Measurements from ENCODE around the gene METTL9.
"Not testable (repeated sequence)": the region's sequence is repeated elsewhere in the genome, so short reads cannot be mapped to it uniquely, and the experiment has no call there.

Gene METTL9

DNA sequence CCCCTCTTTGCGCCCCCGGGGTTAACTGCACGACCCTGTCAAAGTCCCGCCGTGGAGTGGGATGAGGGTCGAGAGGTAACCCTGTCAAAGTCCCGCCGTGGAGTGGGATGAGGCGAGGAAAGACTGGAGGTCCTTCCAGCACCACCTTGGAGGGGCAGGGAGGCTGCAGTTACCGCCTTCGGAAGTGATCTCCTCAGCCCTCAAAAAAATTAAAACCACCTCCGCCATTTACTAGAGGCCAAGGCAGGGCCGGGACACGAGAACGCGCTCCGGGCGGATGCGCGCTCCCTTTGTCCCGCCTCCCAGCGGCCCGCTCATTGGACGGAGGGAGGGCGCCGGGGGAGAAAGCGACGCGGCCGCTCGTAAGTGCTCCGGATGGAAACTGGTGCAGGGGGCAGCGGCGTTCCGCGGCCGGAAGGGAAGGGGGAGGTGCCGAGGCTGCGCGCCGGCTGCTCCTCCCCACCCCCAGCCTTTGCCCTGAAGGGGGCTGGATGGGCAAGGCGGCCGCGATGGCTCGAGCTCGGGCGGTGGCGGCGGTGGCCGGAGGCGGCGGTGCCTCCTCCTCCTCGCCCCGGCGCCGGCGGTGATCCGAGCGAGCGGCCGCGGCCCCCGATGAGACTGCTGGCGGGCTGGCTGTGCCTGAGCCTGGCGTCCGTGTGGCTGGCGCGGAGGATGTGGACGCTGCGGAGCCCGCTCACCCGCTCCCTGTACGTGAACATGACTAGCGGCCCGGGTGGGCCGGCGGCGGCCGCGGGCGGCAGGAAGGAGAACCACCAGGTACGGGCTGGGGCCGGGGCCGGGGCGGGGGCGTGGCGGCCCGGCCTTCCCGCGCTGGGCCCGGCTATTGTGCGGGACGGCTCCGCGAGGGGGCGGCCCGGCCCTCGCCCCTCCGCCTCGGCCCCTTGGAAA, at the start of gene METTL9:
Gene METTL9 (plus strand): TSS at position 456 of the 909 bp plus-strand sequence. CDS start 157 bp downstream, at position 613.
- peak; percentile 97 for DNase-seq

DNA sequence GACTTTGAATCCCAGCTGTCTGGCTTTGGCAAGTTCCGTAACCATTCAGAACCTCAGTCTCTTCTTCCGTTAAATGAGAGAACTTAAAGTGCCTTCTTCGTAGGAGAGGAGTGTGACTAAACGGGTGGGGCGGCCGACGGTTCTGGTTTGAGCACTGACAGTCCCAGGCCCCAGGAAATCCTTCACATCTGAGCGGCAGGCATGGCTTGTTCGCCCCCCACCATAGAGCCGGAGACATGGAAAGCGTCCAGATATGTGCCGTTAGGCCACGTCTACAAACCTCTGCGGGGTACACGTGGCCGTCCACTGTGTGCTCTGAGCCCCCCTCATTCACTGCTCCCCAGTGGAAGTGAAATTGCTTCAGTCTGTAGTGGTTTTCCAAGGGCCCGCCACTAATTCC, 49.4 kb upstream of the METTL9 start:
- not testable (repeated sequence) for DNase-seq

DNA sequence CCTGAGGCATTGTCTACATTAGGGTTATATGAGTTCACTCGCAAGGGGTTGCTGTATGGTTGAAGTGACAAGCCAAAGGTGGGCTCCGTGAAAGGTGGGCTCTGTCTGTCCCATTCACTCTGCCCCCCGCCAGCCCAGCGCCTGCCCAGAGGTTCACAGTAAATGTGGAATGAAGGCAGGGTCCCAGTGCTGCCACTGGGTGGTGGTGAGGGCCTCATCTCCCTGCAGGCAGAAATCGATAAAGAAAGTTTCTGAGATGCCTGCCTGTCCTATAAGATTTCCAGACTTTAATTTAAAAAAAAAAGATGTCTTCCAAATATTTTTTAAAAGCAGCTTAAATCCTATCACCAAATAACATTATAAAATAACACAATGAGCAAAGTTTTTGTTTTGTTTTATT, 48.9 kb upstream of the METTL9 start:
- not testable (repeated sequence) for DNase-seq

DNA sequence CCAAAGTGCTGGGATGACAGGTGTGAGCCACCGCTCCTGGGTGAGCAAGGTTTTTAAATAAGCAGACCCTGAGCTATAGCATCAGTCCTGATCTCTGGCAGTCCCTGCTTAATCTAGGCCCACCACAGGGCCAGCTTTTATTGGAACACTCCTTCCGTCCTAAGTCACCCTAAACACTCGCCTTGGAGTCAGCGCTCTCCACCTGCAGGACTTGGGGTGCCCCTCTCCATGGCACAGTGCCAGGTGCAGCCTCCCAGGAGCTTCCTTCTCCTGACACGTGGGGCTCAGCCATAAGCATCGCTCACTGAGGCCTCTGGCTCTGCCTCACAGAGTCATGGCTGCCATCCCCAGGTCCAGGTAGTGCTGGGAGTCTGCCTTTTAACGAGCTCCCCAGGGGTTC, 48.3 kb upstream of the METTL9 start:
- DNase-seq, result not testable (repeated sequence)

DNA sequence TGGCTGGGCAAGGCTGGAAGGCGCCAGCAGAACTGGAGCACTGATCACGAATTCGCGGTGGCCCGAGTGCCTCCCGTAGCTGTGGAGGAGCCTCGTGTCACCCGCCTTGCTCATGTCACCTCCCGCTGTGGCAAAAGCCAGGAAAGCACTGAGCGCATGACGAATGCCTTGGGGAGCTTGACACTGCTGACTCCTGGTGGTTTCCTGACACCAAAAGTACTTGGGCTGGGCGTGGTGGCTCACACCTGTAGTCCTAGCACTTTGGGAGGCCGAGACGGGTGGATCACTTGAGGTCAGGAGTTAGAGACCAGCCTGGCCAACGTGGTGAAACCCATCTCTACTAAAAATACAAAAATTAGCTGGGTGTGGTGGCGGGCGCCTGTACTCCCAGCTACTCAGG, 47.8 kb upstream of the METTL9 start:
- DNase-seq, result not testable (repeated sequence)

DNA sequence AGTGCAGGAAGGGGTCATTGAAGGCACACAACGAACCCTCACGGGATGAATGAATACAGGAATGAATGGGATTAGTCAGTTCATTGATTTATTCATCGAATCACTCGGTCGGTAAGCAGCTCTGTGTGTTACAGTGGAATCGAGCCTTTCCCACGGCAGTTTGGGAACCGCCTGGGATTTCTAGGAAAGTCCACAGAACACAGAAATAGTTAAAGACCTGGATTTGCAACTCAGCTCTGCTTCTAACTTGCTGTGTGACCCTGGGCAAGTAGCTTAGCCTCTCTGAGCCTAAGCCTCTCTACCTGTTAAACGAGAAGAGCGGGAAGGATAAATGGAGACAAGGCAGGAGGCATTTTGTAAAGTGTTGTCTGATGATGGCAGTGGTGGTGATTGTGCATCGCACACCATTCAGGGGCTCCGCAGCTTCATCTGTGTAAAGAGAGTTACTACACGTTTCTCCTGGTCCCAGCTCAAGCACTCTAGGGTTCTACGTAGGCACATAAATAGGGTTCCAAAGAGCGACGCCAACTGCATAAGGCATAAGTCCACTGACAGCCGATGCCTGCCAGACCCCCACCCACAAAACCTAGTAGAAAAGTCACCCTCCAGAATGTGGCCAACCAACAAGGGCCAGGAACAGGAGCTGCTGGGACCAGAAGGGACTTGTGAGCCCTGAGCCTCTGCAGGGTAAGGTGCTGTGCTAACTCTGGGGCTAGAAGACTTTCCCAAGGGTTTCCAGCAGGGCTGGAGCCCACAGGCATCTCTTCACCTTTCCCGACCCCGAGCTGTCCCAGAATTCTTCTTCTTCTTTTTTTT, 45.7 kb upstream of the METTL9 start:
- not testable (repeated sequence) for DNase-seq

DNA sequence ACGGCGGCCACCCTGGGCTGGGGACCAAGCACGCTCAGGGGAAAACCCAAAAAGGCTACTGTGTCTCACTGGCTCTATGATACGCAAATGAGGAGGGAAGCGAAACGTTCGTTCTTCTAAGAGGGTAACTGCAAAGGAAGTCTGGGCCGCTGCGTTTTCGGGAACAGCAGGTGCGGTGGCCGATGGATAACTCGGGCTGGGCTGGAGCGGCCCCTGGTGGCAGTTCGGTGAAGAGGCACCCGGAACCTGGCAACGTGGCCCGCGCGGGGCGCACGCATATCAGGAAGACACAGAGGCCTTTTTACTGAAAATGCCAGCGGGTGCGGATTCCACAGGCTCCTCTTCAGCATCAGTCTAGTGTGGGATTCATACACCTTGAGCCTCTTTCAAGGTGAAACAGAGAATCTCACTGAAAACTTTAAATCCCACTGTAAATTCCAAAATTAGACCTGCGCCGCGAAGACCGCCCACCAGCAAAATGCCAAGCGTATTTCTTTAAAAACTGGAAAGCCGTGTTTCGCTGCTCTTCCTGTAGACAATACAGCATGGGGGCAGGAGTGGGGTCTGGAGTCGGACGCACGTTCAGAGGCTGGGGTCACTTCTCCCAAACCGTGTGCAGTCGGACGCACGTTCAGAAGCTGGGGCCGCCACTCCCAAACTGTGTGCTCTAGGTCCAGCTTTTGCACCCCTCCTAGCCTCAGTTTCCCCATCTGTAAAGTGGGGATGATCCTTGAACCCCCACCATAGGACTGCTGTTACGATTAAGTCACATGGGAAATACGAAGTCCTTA, 44.4 kb upstream of the METTL9 start:
- DNase-seq, result peak; percentile 92

DNA sequence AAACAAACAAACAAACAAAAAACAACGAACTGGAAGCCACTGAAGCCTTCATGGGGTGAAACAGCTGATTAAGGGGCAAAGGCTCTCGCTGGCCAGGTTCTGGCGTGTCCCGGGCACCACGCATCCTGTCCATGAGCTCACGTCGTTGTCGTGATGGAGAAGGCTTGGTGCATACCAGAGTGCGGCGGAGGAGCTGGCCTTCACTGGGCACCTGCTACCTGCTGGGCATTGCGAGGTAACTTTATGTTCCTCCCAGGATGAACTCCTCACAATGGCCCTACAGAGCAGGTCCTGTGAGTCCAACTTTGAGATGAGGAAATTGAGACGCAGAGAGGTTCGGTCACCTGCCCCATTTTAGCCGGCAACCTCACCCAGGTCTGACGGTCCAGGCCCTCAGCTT, 43.8 kb upstream of the METTL9 start:
- not testable (repeated sequence) for DNase-seq

DNA sequence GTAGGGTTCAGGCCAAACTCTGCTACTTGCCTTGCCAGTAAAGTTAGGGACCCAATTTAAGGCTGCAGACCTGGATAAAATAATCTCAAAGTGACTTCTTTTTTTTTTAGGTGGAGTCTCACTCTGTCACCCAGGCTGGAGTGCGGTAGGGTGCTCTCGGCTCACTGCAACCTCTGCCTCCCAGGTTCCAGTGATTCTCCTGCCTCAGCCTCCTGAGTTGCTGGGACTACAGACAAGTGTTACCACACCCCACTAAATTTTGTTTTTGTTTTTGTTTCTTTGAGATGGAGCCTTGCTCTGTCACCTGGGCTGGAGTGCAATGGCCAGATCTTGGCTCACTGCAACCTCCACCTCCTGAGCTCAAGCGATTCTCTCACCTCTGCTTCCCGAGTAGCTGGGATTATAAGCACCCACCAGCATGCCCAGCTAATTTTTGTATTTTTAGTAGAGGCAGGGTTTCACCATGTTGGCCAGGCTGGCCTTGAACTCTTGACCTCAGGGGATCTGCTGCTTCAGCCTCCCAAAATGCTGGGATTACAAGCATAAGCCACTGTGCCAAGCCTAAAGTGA, 43.3 kb upstream of the METTL9 start:
- not testable (repeated sequence) for DNase-seq

DNA sequence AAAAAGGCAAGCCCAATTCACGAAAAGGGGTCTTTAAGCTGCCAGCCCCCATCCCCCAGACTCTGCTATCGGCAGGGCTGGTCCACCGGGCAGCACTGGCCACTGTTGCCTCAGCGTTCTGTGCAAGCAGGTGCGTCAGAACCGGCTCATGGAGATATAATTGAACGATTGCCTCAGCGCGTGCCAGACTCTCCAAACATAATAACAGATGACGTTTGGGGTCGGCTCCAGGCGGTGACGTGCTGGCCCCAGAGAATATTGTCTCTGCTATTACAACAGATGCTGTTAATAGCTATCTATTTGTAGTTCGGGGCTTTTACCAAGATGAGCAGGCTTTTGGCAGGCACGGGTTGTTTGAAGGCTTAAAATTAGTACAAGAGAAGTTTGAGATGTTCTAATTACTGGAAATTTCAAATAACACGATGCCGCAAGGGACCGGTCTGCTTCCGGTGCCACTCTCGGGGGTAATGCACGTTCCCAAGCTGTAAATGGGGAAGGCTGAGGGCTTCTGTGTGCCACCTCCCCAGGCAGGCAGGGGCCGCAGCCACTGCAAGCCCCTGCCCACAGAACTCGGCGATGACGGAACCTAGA, 42.6 kb upstream of the METTL9 start:
- not testable (repeated sequence) for DNase-seq

DNA sequence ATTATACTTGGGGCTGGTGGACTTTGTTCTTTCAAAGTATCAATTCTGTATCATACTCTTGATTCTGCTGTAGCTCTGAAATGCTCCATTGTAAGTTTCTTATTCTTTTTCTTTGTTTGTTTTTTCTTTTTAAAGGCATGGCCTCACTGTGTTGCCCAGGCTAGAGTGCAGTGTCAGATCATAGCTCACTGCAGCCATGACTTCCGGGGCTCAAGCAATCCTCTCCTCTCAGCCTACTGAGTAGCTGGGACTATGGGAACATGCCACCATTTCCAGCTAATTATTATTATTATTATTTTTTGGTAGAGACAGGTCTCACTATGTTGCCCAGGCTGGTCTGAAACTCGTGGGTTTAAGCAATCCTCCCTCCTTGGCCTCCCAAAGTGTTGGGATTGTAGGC, 38.9 kb upstream of the METTL9 start:
- DNase-seq, result no peak

DNA sequence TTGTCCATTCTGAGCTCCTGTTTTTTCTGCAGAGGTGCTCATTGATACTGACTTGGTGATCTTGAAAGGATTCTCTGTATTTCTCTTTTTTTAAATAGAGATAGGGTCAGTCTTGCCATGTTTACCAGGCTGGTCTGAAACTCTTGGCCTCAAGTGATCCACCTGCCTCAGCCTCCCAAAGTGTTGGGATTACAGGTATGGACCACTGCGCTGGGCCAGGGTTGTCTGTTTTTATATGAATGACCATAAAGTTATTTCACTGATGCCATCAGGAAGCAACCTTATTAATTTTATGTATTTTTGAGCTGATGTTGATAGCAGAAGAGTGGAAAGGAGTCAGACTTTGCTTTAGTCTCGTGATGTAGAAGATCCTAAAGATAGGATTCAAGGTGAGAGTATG, 35.7 kb upstream of the METTL9 start:
- no peak for DNase-seq

DNA sequence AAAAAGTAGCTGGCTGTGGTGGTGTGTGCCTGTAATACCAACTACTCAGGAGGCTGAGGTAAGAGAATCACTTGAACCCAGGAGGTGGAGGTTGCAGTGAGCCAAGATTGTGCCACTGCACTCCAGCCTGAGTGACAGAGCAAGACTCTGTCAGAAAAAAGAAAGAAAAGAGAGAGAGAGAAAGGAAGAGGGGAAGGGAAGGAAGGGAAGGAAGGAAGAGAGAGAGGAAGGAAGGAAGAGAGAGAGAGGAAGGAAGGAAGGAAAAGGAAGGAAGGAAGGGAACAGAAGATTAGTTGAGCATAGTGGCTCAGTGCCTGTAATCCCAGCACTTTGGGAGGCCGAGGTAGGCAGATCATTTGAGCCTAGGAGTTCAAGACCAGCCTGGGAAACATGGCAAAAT, 35.0 kb upstream of the METTL9 start:
- DNase-seq, result not testable (repeated sequence)

DNA sequence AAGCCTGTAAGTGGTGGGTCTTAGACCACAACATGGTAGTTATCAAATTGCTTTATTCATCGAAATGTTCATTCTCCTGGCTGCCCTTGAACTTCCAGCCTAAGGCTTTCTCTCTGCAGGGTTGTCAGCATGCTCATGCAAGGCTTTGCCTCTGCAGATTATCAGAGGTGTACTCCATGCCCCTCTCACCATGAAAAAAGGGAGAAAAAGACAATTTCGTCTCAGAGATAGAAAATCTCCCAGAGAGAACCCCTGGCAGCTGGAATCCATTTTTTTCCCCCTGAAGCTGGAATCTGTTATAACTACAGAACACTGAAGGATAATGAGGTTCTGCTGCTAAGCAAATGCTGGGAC, 33.9 kb upstream of the METTL9 start:
- no peak for DNase-seq

DNA sequence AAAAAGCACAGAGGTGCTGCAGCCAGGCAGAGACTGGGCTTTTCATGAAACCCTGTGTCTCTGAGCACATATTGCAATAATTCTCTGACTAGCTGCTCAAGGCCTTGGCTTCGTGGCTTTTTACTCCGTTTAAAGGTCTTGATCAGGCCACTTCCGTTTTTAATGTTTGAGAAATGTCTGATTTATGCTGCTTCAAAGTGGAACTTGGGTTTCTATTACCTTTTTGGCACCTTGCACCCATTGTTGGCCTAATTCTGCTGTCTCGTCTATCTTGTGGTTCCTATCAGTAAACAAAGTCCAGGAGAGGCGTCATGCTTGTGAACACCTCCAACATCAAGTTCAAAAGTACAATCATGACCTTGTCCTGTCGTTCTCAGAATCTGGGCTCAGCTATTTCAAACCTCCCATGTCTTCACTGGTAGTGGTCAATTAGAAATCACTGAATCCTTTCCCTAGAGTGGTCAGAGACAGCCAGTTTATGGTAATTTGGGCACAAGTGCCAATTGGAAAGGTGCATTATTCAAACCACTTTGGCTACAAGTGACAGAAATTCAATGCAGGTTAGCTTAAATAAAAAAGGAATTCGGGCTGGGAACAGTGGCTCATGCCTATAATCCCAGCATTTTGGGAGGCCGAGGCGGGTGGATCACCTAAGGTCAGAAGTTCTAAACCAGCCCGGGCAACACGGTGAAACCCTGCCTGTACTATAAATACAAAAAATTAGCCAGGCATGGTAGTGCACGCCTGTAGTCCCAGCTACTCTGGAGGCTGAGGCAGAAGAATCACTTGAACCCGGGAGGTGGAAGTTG, 33.3 kb upstream of the METTL9 start:
- no peak for DNase-seq

DNA sequence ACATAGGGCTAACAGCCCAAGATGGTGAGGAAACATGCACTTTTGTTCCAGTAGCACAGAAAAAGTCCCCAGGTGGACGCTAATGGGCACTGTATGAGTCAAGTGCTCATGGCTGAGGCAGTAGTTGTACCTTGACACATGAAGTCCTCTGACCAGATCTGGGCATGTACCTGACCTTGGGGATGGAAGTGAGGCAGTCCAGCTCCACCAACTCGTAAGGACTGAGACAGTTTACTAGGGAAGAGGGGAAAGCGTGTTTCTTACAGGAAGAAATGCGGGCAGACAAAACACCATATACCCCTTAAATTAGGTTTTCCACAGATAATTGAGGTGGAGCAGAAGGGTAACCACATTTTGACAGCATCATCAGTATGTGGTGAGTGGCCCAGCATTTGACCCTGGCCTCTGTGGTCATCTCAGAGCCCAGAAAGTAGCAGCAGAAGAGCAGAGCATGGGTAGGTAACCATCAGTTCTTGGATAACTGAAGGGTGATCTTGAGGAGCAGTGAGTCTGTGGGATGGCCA, 32.4 kb upstream of the METTL9 start:
- DNase-seq, result no peak

DNA sequence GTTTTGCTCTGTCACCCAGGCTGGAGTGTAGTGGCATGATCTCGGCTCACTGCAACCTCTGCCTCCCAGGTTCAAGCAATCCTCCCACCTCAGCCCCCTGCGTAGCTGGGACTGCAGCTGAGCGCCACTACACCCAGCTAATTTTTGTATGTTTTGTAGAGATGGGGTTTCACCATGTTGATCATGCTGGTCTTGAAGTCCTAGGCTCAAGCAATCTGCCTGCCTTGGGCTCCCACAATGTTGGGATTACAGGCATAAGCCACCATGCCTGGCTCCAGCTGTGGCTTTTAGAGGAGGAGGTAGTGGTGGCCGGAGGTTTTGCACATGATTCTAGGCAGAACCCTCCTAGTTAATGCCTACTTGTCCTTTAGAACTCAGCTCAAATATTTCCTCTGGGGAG, 31.9 kb upstream of the METTL9 start:
- not testable (repeated sequence) for DNase-seq

DNA sequence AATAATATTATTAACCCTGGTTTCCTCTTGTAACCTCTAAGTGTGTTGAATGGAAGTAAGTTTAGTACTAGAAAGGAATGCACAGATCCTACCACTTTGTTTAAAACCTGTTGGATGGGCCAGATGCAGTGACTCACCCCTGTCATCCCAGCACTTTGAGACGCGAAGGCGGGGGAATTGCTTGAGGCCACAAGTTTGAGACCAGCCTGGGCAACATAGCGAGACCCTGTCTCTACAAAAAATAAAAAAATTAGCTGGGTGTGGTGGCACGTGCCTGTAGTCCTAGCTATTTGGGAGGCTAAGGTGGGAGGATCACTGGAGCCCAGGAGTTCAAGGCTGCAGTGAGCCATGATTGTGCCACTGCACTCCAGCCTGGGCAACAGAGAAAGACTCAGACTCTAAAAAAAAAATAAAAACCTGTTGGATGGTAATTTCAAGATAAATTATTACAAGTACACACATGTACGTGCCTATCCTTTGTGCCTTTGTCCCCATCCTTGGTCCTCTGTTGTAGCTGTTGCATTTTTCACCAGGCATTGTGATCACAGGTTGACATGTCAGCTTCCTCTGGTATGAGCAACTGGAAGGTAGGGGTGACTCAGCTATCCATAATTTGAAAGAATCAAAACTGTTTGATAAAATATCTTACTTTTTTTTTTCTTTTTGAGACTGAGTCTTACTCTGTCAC, 30.7 kb upstream of the METTL9 start:
- no peak for DNase-seq

DNA sequence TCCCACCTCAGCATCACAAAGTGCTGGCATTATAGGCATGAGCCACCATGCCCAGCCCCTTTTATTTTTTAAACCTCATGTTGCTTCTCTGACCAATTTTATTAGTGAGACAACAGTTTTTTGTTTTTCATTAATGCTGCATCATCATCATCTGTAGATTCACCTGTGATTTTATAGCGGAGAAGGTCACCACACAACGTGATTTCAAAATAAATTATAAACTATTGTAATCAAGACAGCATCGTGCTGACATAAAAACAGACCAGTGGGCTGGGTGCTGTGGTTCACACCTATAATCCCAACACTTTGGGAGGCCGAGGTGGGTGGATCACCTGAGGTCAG, 28.7 kb upstream of the METTL9 start:
- DNase-seq, result no peak

DNA sequence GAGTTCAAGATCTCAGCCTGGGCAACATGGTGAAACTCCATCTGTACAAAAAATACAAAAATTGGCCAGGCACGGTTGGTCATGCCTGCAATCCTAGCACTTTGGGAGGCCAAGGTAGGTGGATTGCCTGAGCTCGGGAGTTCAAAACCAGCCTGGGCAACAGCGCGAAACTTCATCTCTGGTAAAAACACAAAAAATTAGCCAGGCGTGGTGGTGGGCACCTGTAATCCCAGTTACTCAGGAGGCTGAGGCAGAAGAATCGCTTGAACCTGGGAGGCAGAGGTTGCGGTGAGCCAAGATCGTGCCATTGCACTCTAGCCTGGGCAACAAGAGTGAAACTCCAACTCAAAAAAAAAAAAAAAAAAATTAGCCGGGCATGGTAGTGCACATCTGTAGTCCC, 25.9 kb upstream of the METTL9 start:
- not testable (repeated sequence) for DNase-seq

DNA sequence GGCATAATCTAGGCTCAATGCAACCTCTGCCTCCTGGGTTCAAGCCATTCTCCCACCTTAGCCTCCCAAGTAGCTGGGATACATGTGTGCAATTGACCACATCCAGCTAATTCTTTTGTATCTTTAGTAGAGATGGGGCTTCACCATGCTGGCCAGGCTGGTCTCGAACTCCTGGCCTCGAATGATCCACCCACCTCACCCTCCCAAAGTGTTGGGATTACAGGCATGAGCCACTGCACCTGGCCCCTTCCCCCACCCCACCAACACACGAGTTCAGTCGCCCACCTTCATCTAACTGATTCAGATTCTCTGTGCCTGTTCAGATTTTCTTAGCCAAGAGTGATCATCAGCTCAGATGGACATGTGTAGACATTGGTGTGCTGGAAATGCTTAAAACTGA, 25.0 kb upstream of the METTL9 start:
- no peak for DNase-seq

Measured in right forelimb (tissue), 1 donor.